Neuronal stem cell (in vitro differentiated cells): Measurements from ENCODE around the gene ARV1.
"Not testable (repeated sequence)": the region's sequence is repeated elsewhere in the genome, so short reads cannot be mapped to it uniquely, and the experiment has no call there.

Experiments used
- DNase-seq: peaks from one replicate; pipeline ENCODE4 v3.0.0-alpha.2; 2013; ENCODE audit warnings: low spot score
- H2AFZ ChIP-seq: one replicate; pipeline ENCODE4 v1.6.1; 2013; ENCODE audit warnings: mild to moderate bottlenecking, low read length, inconsistent platforms
- H2AK5ac ChIP-seq: 2 replicates; pipeline ENCODE4 v1.6.1; 2013; ENCODE audit warnings: low read depth, mild to moderate bottlenecking, inconsistent platforms, low read length, moderate library complexity, mixed read lengths
- H2BK120ac ChIP-seq: 2 replicates; pipeline ENCODE4 v1.6.1; 2013; ENCODE audit warnings: low read depth, mild to moderate bottlenecking, inconsistent platforms, low read length, moderate library complexity, mixed read lengths
- H2BK12ac ChIP-seq: one replicate; pipeline ENCODE4 v1.6.1; 2013; ENCODE audit warnings: low read length, inconsistent platforms
- H2BK15ac ChIP-seq: 2 replicates; pipeline ENCODE4 v1.6.1; 2013; ENCODE audit warnings: mild to moderate bottlenecking, low read length, inconsistent platforms, mixed read lengths
- H2BK5ac ChIP-seq: one replicate; pipeline ENCODE4 v1.6.1; 2013; ENCODE audit warnings: inconsistent platforms, mild to moderate bottlenecking, low read length, moderate library complexity
- H3K14ac ChIP-seq: one replicate; pipeline ENCODE4 v1.6.1; 2013; ENCODE audit warnings: low read length, inconsistent platforms
- H3K18ac ChIP-seq: 2 replicates; pipeline ENCODE4 v1.6.1; 2013; ENCODE audit warnings: low read length, inconsistent platforms
- H3K23ac ChIP-seq: 2 replicates; pipeline ENCODE4 v1.6.1; 2013; ENCODE audit warnings: low read depth, mild to moderate bottlenecking, mixed read lengths, low read length, inconsistent platforms; ENCODE audit not compliant: poor library complexity
- H3K27ac ChIP-seq: replicated peaks from 3 replicates; pipeline ENCODE4 v1.5.1; 2013; ENCODE audit warnings: low read length, inconsistent platforms
- H3K27me3 ChIP-seq, 3 experiments: 2 replicates each; pipeline ENCODE4 v1.6.1; 2013; ENCODE audit warnings: low read length in 3 of 3, mild to moderate bottlenecking in 2 of 3, inconsistent platforms in 1 of 3, low read depth in 1 of 3, mixed read lengths in 1 of 3, moderate library complexity in 1 of 3; ENCODE audit not compliant: control insufficient read depth in 3 of 3, insufficient read depth in 3 of 3
- H3K36me3 ChIP-seq, 2 donors: replicated peaks in 1 of 2; 2 replicates each; pipeline ENCODE4 v1.6.1; 2013; ENCODE audit warnings: low read length in 2 of 2; ENCODE audit not compliant: control insufficient read depth in 2 of 2, insufficient read depth in 2 of 2
- H3K4ac ChIP-seq: 2 replicates; pipeline ENCODE4 v1.6.1; 2013; ENCODE audit warnings: inconsistent platforms, mild to moderate bottlenecking, low read length, moderate library complexity
- H3K4me1 ChIP-seq, 2 donors: 1 replicate in 1 of 2; 2 replicates in 1 of 2; pipeline ENCODE4 v1.6.1; 2013; ENCODE audit warnings: low read length in 2 of 2, low read depth in 1 of 2; ENCODE audit not compliant: control insufficient read depth in 2 of 2, insufficient read depth in 1 of 2
- H3K4me2 ChIP-seq: one replicate; pipeline ENCODE4 v1.6.1; 2013; ENCODE audit warnings: mild to moderate bottlenecking, low read length, inconsistent platforms; ENCODE audit not compliant: insufficient read depth, poor library complexity, severe bottlenecking
- H3K4me3 ChIP-seq, 2 donors: 2 replicates each; pipeline ENCODE4 v1.5.1; 2013; ENCODE audit warnings: low read length in 2 of 2, mild to moderate bottlenecking in 2 of 2, inconsistent platforms in 1 of 2, moderate library complexity in 1 of 2
- H3K79me1 ChIP-seq: one replicate; pipeline ENCODE4 v1.6.1; 2013; ENCODE audit warnings: low read depth, mild to moderate bottlenecking, inconsistent platforms, low read length, moderate library complexity
- H3K9ac ChIP-seq: one replicate; pipeline ENCODE4 v1.6.1; 2013; ENCODE audit warnings: mild to moderate bottlenecking, low read depth, low read length, inconsistent platforms; ENCODE audit not compliant: poor library complexity
- H3K9me3 ChIP-seq, 2 donors: replicated peaks in 1 of 2; 2 replicates each; pipeline versions ENCODE3 to v1.6.1; 2013; ENCODE audit warnings: low read length in 2 of 2, mild to moderate bottlenecking in 2 of 2, inconsistent platforms in 1 of 2, low read depth in 1 of 2, mixed read lengths in 1 of 2, moderate library complexity in 1 of 2; ENCODE audit not compliant: control insufficient read depth in 2 of 2, insufficient read depth in 1 of 2
- H4K8ac ChIP-seq: one replicate; pipeline ENCODE4 v1.6.1; 2013; ENCODE audit warnings: low read depth, mild to moderate bottlenecking, inconsistent platforms, low read length, moderate library complexity
- H4K91ac ChIP-seq: one replicate; pipeline ENCODE4 v1.6.1; 2013; ENCODE audit warnings: low read length, low read depth, mild to moderate bottlenecking, inconsistent platforms; ENCODE audit not compliant: poor library complexity
- WGBS, 2 donors: extraction: QIAGEN DNeasy Blood & Tissue Kit; methylation state at CpG; one replicate each; pipeline ENCODE4 v1.1.7; 2013; ENCODE audit warnings: missing lambda C conversion rate in 2 of 2, mixed read lengths in 1 of 2; ENCODE audit not compliant: insufficient read length in 2 of 2, insufficient replicate concordance in 1 of 2; ENCODE audit errors: extremely low coverage in 2 of 2; 5-methylcytosine and 5-hydroxymethylcytosine counted together

ARV1 gene

DNA sequence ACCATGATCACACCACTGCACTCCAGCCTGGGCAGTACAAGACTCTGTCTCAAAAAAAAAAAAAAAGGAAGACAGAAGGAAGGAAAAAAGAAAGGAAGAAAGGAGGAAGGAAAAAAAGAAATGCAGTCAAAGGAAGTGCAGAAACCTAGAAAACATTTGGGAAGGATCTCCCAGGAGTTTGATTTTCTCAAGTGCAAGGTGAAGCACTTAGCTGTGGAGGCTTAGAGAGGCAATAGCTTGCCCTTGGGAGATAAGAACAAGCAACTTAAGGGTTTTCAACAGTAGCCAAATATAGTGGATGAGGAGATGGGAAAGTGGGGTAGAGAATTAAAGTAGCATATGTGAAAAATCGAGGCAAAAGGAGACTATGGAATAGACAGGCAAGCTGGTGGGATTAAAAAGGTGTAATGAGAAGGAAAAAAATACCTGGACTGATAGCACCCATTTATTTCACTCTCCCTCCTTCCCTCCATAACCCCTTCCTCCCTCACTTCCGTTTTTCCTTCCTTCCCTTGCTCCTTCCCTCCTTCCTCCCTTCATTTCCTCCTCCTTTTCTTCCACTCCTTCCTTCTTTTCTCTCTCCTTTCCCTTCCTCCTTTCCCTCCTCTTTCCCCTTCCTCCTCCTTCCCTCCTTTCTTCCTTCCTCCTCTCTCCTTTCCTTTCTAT lies 68.0 kb downstream of the ARV1 start:
- no peaks in the 10 kb centered on the region for H3K4me1 ChIP-seq
- no peak overlapping the region for H2BK5ac ChIP-seq
- H3K36me3 ChIP-seq: no peaks in the 10 kb centered on the region
- peaks cover 1% of the 10 kb centered on the region for H3K79me1 ChIP-seq
- no peak overlapping the region for H3K14ac ChIP-seq
- no peak overlapping the region for H4K91ac ChIP-seq
- H3K23ac ChIP-seq: no peak overlapping the region
- peaks cover 0 to 37% (median 8%) of the 10 kb centered on the region in 3 experiments for H3K27me3 ChIP-seq
- no peak overlapping the region for H3K4ac ChIP-seq
- no peak for DNase-seq
- H4K8ac ChIP-seq: no peak overlapping the region
- H3K4me3 ChIP-seq: no peak overlapping the region
- H2BK120ac ChIP-seq: no peak overlapping the region
- no peak overlapping the region for H3K4me2 ChIP-seq
- H3K27ac ChIP-seq: no peak overlapping the region
- no peak overlapping the region for H2BK12ac ChIP-seq
- peaks cover 2 to 7% of the 10 kb centered on the region in 2 donors for H3K9me3 ChIP-seq
- 100% methylated on average over 2 of the region's 2 CpGs; no CpG with 5 or more reads in 1 of the 2 donors for WGBS, 2 donors
- no peak overlapping the region for H2AFZ ChIP-seq
- no peak overlapping the region for H3K9ac ChIP-seq
- H2AK5ac ChIP-seq: no peak overlapping the region
- no peak overlapping the region for H2BK15ac ChIP-seq
- no peak overlapping the region for H3K18ac ChIP-seq

DNA sequence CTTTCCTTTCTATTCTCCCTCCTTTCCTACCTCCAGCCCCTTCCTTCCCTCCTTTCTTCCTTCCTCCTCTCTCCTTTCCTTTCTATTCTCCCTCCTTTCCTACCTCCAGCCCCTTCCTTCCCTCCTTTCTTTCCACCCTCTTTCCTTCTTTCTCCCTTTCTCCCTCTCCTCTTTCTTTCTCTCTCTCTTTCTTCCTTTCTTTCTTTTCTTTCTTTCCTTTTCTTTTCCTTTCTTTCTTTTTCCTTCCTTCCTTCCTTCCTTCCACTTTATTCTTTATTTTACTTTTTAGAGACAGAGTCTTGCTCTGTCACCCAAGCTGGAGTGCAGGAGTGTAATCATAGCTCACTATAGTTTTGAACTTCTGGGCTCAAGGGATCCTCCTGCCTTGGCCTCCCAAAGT lies 68.6 kb downstream of the ARV1 start:
- not testable (repeated sequence) for H3K4me2 ChIP-seq, H3K27ac ChIP-seq, H2BK12ac ChIP-seq, H3K36me3 ChIP-seq, H3K4me3 ChIP-seq, H2AFZ ChIP-seq, H3K4ac ChIP-seq, H3K14ac ChIP-seq, H2BK5ac ChIP-seq, H2BK15ac ChIP-seq, H4K8ac ChIP-seq, H3K9ac ChIP-seq, H2BK120ac ChIP-seq, H3K23ac ChIP-seq, H3K4me1 ChIP-seq, H3K79me1 ChIP-seq, DNase-seq, H3K9me3 ChIP-seq, H4K91ac ChIP-seq, H3K18ac ChIP-seq, H2AK5ac ChIP-seq
- peaks cover 0 to 35% (median 5%) of the 10 kb centered on the region in 3 experiments for H3K27me3 ChIP-seq

DNA sequence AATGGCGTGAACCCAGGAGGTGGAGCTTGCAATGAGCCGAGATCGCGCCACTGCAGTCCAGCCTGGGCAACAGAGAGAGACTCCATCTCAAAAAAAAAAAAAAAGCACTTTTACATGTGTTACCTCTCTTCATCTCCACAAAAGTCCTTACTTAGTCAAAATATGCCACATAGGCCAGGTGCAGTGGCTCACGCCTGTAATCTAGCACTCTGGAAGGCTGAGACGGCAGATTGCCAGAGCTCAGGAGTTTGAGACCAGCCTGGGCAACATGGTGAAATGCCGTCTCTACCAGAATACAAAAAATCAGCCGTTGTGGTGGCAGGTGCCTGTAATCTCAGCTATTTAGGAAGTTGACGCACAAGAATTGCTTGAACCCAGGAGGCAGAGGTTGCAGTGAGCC lies 69.5 kb downstream of the ARV1 start:
- H3K27me3 ChIP-seq: peaks cover 0 to 34% (median 5%) of the 10 kb centered on the region in 3 experiments
- H2BK5ac ChIP-seq, H2BK12ac ChIP-seq, H2BK15ac ChIP-seq, H4K8ac ChIP-seq, H2AFZ ChIP-seq, H3K4ac ChIP-seq, H3K14ac ChIP-seq, H4K91ac ChIP-seq, DNase-seq, H3K18ac ChIP-seq, H2AK5ac ChIP-seq, H3K9me3 ChIP-seq, H3K4me1 ChIP-seq, H3K27ac ChIP-seq, H3K9ac ChIP-seq, H3K4me3 ChIP-seq, H3K4me2 ChIP-seq, H3K36me3 ChIP-seq, H2BK120ac ChIP-seq, H3K79me1 ChIP-seq, H3K23ac ChIP-seq: not testable (repeated sequence)
- no CpG with 5 or more reads among the region's 9 CpGs for WGBS, 2 donors

DNA sequence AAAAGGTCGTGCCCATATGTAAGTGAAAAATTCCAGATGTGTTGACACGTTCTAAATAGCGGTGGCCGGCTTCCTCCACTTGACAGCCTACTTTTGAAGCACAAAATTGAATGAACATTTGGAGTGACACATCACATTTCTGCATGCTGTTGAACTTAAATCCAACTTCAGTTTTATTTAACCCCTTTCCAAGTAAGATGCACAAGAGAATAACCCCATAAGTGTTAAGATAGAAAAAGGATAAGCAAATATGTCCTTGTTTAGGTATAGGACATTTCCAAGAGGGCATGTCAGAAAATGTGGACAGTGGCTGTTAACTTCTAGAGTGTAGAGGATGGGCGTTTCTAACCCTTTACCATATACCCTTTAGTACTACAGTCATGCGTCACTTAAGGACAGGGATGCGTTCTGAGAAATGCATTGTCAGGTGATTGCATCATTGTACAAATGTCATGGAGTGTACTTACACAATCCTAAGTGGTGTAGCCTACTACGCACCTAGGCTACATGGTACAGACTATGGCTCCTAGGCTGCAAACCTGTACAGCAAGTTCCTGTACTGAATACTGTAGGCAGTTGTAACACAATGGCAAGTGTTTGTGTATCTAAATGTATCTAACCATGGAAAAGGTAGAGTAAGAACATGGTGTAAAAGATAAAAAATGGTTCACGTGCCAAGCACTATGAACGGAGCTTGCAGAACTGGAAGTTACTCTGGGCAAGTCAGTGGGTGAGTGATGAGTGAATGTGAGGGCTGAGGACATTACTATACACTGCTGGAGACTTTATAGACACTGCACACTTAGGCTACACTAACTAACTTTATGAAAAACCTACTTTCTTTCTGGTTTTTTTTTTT lies 70.5 kb downstream of the ARV1 start:
- no CpG with 5 or more reads among the region's 10 CpGs for WGBS, 2 donors
- H3K36me3 ChIP-seq: no peaks in the 10 kb centered on the region
- no peak overlapping the region for H3K27ac ChIP-seq
- peaks cover 1% of the 10 kb centered on the region for H3K79me1 ChIP-seq
- H2AFZ ChIP-seq: no peak overlapping the region
- H3K27me3 ChIP-seq: peaks cover 0 to 30% (median 5%) of the 10 kb centered on the region in 3 experiments
- no peak overlapping the region for H2BK15ac ChIP-seq
- no peak overlapping the region for H3K9ac ChIP-seq
- H3K4me1 ChIP-seq: no peaks in the 10 kb centered on the region
- H3K9me3 ChIP-seq: peaks cover 2 to 7% of the 10 kb centered on the region in 2 donors
- no peak overlapping the region for H4K8ac ChIP-seq
- no peak overlapping the region for H2BK5ac ChIP-seq
- H3K4me2 ChIP-seq: no peak overlapping the region
- H3K4ac ChIP-seq: no peak overlapping the region
- no peak for DNase-seq
- H2AK5ac ChIP-seq: no peak overlapping the region
- H4K91ac ChIP-seq: no peak overlapping the region
- H3K23ac ChIP-seq: no peak overlapping the region
- H3K4me3 ChIP-seq: no peak overlapping the region
- no peak overlapping the region for H2BK12ac ChIP-seq
- H3K14ac ChIP-seq: no peak overlapping the region
- H2BK120ac ChIP-seq: no peak overlapping the region
- no peak overlapping the region for H3K18ac ChIP-seq
